ENCODE measurements around the gene ALKBH1.

DNA sequence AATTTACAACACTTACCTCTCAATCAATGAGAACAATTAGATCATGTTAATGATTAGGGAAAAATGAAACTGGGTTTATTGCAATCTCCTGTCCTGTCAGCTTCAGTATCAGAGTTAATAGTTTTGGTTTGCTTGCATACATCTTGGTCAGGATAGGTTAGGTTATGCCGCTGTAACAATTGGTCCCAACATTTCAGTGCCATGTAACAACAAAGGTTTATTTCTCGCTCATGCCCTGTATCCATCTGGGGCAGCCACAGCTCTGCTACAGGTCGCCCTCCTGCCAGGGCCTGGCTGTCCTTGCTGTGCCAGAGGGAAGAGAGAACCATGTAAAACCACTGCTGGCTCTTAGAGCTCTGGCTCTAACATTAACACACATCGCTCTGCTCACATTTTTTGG lies 60.9 kb downstream of the ALKBH1 start:
- TF ChIP-seq SNRNP70 (optimal IDR thresholded peaks at IDR 0.05; ENCODE audit: low read depth, low read length) = no peak
- TF ChIP-seq, protein P1, sequence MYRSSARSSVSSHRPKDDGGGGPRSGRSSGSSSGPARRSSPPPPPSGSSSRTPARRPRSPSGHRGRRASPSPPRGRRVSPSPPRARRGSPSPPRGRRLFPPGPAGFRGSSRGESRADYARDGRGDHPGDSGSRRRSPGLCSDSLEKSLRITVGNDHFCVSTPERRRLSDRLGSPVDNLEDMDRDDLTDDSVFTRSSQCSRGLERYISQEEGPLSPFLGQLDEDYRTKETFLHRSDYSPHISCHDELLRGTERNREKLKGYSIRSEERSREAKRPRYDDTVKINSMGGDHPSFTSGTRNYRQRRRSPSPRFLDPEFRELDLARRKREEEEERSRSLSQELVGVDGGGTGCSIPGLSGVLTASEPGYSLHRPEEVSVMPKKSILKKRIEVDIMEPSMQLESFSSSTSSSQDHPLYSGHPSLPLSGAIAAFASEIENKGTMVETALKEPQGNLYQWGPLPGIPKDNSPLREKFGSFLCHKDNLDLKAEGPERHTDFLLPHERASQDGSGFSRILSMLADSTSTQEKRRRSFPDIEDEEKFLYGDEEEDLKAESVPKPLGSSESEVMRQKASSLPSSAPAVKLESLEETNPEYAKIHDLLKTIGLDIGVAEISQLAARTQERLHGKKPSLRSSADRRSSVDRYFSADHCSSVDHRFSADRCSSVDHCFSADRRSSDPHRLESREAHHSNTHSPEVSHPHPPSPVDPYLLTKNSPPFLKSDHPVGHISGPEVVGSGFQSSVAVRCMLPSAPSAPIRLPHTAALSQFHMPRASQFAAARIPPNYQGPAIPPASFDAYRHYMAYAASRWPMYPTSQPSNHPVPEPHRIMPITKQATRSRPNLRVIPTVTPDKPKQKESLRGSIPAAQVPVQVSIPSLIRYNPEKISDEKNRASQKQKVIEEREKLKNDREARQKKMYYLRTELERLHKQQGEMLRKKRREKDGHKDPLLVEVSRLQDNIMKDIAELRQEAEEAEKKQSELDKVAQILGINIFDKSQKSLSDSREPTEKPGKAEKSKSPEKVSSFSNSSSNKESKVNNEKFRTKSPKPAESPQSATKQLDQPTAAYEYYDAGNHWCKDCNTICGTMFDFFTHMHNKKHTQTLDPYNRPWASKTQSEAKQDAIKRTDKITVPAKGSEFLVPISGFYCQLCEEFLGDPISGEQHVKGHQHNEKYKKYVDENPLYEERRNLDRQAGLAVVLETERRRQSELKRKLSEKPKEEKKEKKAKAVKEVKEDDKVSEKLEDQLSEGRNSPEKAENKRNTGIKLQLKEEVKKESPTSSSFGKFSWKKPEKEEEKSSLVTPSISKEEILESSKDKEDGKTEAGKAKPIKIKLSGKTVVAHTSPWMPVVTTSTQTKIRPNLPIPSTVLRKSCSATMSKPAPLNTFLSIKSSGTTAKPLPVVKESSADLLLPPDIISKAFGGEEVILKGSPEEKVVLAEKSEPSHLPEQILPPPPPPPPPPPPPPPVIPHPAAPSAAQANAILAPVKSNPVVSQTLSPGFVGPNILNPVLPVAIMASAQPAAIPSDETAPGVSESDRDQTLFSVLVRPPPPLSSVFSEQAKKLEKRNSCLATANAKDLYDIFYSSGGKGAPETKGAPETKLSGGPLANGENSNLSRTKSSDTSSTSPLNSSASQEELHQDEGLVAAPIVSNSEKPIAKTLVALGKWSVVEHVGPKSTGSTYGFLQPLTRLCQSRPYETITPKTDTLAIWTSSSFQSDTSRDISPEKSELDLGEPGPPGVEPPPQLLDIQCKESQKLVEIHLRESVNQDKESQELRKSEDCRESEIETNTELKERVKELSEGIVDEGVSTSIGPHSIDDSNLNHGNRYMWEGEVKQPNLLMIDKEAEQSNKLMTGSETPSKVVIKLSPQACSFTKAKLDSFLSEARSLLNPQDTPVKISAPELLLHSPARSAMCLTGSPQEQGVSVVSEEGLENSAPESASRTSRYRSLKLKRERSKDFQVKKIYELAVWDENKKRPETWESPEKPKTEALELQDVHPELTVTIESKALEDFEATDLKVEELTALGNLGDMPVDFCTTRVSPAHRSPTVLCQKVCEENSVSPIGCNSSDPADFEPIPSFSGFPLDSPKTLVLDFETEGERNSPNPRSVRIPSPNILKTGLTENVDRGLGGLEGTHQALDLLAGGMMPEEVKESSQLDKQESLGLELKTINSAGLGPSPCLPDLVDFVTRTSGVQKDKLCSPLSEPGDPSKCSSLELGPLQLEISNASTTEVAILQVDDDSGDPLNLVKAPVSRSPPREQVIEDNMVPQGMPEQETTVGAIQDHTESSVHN (IDR thresholded peaks at IDR 0.05; ENCODE audit: borderline replicate concordance in 1 of 2, low read depth in 1 of 2) = no peak
- TF ChIP-seq, protein P2, sequence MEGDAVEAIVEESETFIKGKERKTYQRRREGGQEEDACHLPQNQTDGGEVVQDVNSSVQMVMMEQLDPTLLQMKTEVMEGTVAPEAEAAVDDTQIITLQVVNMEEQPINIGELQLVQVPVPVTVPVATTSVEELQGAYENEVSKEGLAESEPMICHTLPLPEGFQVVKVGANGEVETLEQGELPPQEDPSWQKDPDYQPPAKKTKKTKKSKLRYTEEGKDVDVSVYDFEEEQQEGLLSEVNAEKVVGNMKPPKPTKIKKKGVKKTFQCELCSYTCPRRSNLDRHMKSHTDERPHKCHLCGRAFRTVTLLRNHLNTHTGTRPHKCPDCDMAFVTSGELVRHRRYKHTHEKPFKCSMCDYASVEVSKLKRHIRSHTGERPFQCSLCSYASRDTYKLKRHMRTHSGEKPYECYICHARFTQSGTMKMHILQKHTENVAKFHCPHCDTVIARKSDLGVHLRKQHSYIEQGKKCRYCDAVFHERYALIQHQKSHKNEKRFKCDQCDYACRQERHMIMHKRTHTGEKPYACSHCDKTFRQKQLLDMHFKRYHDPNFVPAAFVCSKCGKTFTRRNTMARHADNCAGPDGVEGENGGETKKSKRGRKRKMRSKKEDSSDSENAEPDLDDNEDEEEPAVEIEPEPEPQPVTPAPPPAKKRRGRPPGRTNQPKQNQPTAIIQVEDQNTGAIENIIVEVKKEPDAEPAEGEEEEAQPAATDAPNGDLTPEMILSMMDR (IDR thresholded peaks at IDR 0.05 in 2 of 3, conservative IDR thresholded peaks at IDR 0.05 in 1 of 3; ENCODE audit: insufficient read depth in 2 of 3, low read depth in 1 of 3, low read length in 3 of 3) = no peak
- TF ChIP-seq EWSR1 (IDR thresholded peaks at IDR 0.05; ENCODE audit: borderline replicate concordance, low read depth, partially characterized antibody) = no peak
- TF ChIP-seq POLR2B (IDR thresholded peaks at IDR 0.05; ENCODE audit: low read depth, partially characterized antibody) = no peak
- no peak for TF ChIP-seq ZNF354B (CRISPR knock-in tag; IDR thresholded peaks at IDR 0.05)
- no peak for TF ChIP-seq FOXK2 (conservative IDR thresholded peaks at IDR 0.05 in 1 of 2, IDR thresholded peaks at IDR 0.05 in 1 of 2; ENCODE audit: low read depth in 2 of 2)
- TF ChIP-seq NCOA6 (IDR thresholded peaks at IDR 0.05) = no peak

Measured in K562 (cell line).